Endothelial cell of umbilical vein (primary cell): Measurements from ENCODE around the gene MYEOV. TPM values are rescaled to one million over a fixed set of nuclear protein-coding genes. Genes with fewer than 3 reads are reported as not detected.

Source experiments
- BruUV-seq: library from RNA; stranded (reverse); fragments of 400-500 nt; replicated peaks from 2 replicates; lab custom pipeline; 2021; lab: Mats Ljungman, UMichigan
- CTCF ChIA-PET: fragments of 300-600, 350-600 bp; sonication (Branson Sonifier 250); formaldehyde crosslinking; loops from one replicate; lab custom pipeline; 2021; ENCODE audit warnings: antibody characterized with exemption, inconsistent platforms; lab: Charles Lee
- POLR2A ChIA-PET: fragments of 300-600, 350-600 bp; sonication (Branson Sonifier 250); formaldehyde crosslinking; loops from one replicate; lab custom pipeline; 2021; ENCODE audit warnings: antibody characterized with exemption, inconsistent platforms; lab: Charles Lee
- DNase-seq: peaks from one replicate; pipeline ENCODE4 v3.0.0-alpha.2; 2011; ENCODE audit warnings: low read depth, low spot score
- FAIRE-seq: peaks from 2 replicates; lab custom pipeline; 2011; peaks lifted over from hg19 to GRCh38; lab: Jason Lieb, UNC
- H2AFZ ChIP-seq: 2 replicates; pipeline ENCODE4 v1.6.0; 2012; ENCODE audit warnings: low read depth, low read length, control low read depth, inconsistent platforms
- H3K27ac ChIP-seq: 2 replicates; pipeline ENCODE4 v1.5.1; 2011; ENCODE audit warnings: low read depth, mild to moderate bottlenecking, control low read depth, low read length, moderate library complexity; ENCODE audit not compliant: insufficient read depth
- H3K27me3 ChIP-seq, 2 experiments: 2 replicates each; pipeline versions ENCODE4 v1.6.0 to v1.6.1; 2011; ENCODE audit warnings: low read length in 2 of 2, mixed read lengths in 1 of 2; ENCODE audit not compliant: control insufficient read depth in 2 of 2, insufficient read depth in 2 of 2
- H3K36me3 ChIP-seq, 2 experiments: 2 replicates in 1 of 2; 3 replicates in 1 of 2; pipeline ENCODE4 v1.5.1; 2011; ENCODE audit warnings: low read length in 2 of 2, mild to moderate bottlenecking in 1 of 2, moderate library complexity in 1 of 2; ENCODE audit not compliant: control insufficient read depth in 2 of 2, insufficient read depth in 2 of 2; ENCODE audit errors: extremely low read depth in 1 of 2
- H3K4me1 ChIP-seq: 3 replicates; pipeline ENCODE4 v1.5.1; 2011; ENCODE audit warnings: mild to moderate bottlenecking, low read length; ENCODE audit not compliant: control insufficient read depth, insufficient read depth; ENCODE audit errors: extremely low read depth
- H3K4me2 ChIP-seq: 2 replicates; pipeline ENCODE4 v1.6.1; 2011; ENCODE audit warnings: low read length, control low read depth, mixed read lengths; ENCODE audit not compliant: insufficient read depth
- H3K4me3 ChIP-seq, 3 experiments: fragments of 200-600 bp in 1 of 3; sonication (generic), shearing (Covaris generic) in 1 of 3; replicated peaks in 1 of 3; 2 replicates each; pipeline ENCODE4 v1.5.1; 2011 to 2016; ENCODE audit warnings: control low read depth in 3 of 3, low read length in 3 of 3, mild to moderate bottlenecking in 2 of 3, inconsistent platforms in 1 of 3, low read depth in 1 of 3, moderate library complexity in 1 of 3; ENCODE audit not compliant: insufficient read depth in 1 of 3
- H3K79me2 ChIP-seq: 2 replicates; pipeline ENCODE4 v1.6.0; 2012; ENCODE audit warnings: low read length, inconsistent platforms; ENCODE audit not compliant: control insufficient read depth, insufficient read depth
- H3K9ac ChIP-seq: replicated peaks from 2 replicates; pipeline ENCODE3; 2011; ENCODE audit warnings: low read length, control low read depth; ENCODE audit not compliant: insufficient read depth; ENCODE audit errors: extremely low read depth
- H3K9me1 ChIP-seq: replicated peaks from 3 replicates; pipeline ENCODE4 v1.6.0; 2011; ENCODE audit warnings: mild to moderate bottlenecking, low read length; ENCODE audit not compliant: control insufficient read depth, insufficient read depth; ENCODE audit errors: extremely low read depth
- H3K9me3 ChIP-seq: replicated peaks from 2 replicates; pipeline ENCODE4 v1.5.1; 2012; ENCODE audit warnings: low read length, inconsistent platforms; ENCODE audit not compliant: control insufficient read depth, insufficient read depth
- H4K20me1 ChIP-seq: replicated peaks from 2 replicates; pipeline ENCODE3; 2011; ENCODE audit warnings: mild to moderate bottlenecking, low read length; ENCODE audit not compliant: control insufficient read depth, insufficient read depth; ENCODE audit errors: extremely low read depth
- EZH2 ChIP-seq: IDR thresholded peaks from 2 replicates; pipeline ENCODE4 v1.6.1; 2012; ENCODE audit warnings: borderline replicate concordance, low read depth, mild to moderate bottlenecking, moderate library complexity, low read length, inconsistent platforms; ENCODE audit not compliant: severe bottlenecking
- FOS ChIP-seq: IDR thresholded peaks from 2 replicates; pipeline ENCODE4 v1.6.1; 2011; ENCODE audit warnings: mild to moderate bottlenecking, low read length, moderate library complexity, borderline replicate concordance; ENCODE audit not compliant: insufficient read depth
- GATA2 ChIP-seq: IDR thresholded peaks from 2 replicates; pipeline ENCODE4 v1.7.0; 2011; ENCODE audit warnings: low read depth, mild to moderate bottlenecking, moderate library complexity, mixed read lengths, low read length; ENCODE audit not compliant: insufficient read length, insufficient read depth
- JUN ChIP-seq: IDR thresholded peaks from 2 replicates; pipeline ENCODE4 v1.6.1; 2011; ENCODE audit warnings: borderline replicate concordance, low read depth; ENCODE audit not compliant: insufficient read length, insufficient read depth
- MAX ChIP-seq: IDR thresholded peaks from 2 replicates; pipeline ENCODE4 v1.6.1; 2011; ENCODE audit not compliant: insufficient read depth, insufficient read length
- POLR2A ChIP-seq: IDR thresholded peaks from 2 replicates; pipeline ENCODE4 v1.6.1; 2012; ENCODE audit warnings: low read depth, mild to moderate bottlenecking, control low read depth, low read length
- POLR2AphosphoS5 ChIP-seq: IDR thresholded peaks from 2 replicates; pipeline ENCODE4 v1.6.1; 2012; ENCODE audit warnings: low read depth, mild to moderate bottlenecking, control low read depth, low read length, moderate library complexity; ENCODE audit not compliant: insufficient read depth
- dilution Hi-C: fragments of 300-500 bp; cut with MboI; formaldehyde crosslinking; loops from one replicate; pipeline ENCODE4 v1.15.0; 2019; ENCODE audit warnings: low sequenced_read_pairs; ENCODE audit not compliant: extremely low pct_ligation_motif_present
- intact Hi-C: fragments of 100-400 bp; cut with micrococcal nuclease; formaldehyde crosslinking; loops from one replicate; pipeline ENCODE4 v1.10.0; 2022
- polyA plus RNA-seq, 4 experiments: library from polyadenylated mRNA; depleted of rRNA in 3 of 4; stranded (reverse) in 3 of 4; unstranded in 1 of 4; fragments of >200 nt; gene quantifications; 2 replicates each; pipeline versions ENCODE4 v1.2.1 to v1.2.3, GENCODE V29; 2011 to 2012; ENCODE audit warnings: missing spikeins in 1 of 4
- total RNA-seq: library from RNA; stranded (reverse); gene quantifications from 2 replicates; pipeline ENCODE4 v1.2.3, GENCODE V29; 2021
- TF ChIP-seq, protein P1 (sequence below), 2 donors: IDR thresholded peaks; 1 replicate in 1 of 2; 2 replicates in 1 of 2; pipeline ENCODE4 v1.5.1; 2011; ENCODE audit warnings: low read length in 2 of 2, mild to moderate bottlenecking in 2 of 2, moderate library complexity in 2 of 2, control low read depth in 1 of 2, inconsistent platforms in 1 of 2, low read depth in 1 of 2; ENCODE audit not compliant: insufficient read depth in 1 of 2; ENCODE audit errors: extremely low read depth in 1 of 2

Gene MYEOV
- total and polyA plus RNA-seq, 2 donors (not counting 3 experiments of a cell fraction or from before 2014, with no cell fraction given) = 3.8 to 14.4 TPM

DNA sequence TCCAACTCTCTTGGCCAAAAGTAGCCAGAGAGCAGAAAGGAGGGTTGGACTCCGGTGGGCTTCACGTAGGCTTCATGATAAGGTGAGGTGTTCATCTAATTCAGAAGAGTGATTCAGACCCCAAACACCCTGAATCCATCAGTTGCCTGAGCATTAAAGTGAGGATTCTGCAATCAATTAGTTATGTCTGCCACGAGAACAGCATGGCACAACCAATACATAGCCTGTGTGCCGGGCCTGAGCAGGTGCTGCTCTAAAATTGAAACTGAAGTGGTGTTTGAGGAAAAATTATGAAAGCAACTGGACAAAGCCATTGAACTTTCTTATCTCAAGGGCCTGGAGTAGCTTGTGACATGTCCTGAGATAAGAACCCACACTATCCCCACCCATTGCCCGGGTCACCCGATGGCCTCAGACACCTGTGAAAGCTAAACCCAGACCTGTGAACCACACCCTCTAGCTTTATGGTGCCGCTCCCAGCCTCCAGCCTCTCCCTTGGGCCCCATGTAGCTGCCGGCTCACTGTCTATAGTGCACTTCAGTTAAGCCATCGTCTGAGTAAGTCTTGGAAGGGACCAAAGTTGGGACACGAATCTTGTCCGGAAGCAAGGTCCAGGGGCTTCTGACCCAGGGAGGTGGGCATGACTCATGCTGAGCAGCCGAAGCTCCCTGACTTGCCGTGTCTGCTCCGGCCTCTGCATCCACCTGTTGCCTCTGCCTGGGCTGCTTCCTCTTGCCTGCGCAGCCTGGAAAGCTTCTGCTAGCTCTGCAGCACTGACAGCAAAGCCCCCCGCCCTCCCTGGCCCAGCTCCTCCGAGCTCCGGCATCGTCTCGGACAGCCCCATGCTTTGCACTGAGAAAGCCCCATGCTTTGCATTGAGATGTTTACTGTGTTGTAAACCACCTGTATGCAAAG is 5.7 kb upstream of the MYEOV start:
- no peaks in the 10 kb centered on the region for H3K9me1 ChIP-seq
- BruUV-seq = no TSS peak
- TF ChIP-seq POLR2A (no peak), GATA2 (no peak), FOS (no peak), MAX (no peak)
- DNase-seq (no peak), FAIRE-seq (peak; percentile 31)
- no peak overlapping the region for H2AFZ ChIP-seq
- no peaks in the 10 kb centered on the region for H3K9me3 ChIP-seq
- H3K27ac ChIP-seq = no peak overlapping the region
- ChIA-PET POLR2A (no interaction called here), CTCF (no interaction called here)
- no peaks in the 10 kb centered on the region for H3K36me3 ChIP-seq
- no peak overlapping the region for H3K4me2 ChIP-seq
- no peaks in the 10 kb centered on the region for H3K4me1 ChIP-seq
- H4K20me1 ChIP-seq = no peaks in the 10 kb centered on the region
- no peak overlapping the region for H3K4me3 ChIP-seq
- intact Hi-C loops = no loop called here
- no peaks in the 10 kb centered on the region for H3K79me2 ChIP-seq
- dilution Hi-C loops = no loop called here
- no peaks in the 10 kb centered on the region for H3K27me3 ChIP-seq
- no peak overlapping the region for H3K9ac ChIP-seq

DNA sequence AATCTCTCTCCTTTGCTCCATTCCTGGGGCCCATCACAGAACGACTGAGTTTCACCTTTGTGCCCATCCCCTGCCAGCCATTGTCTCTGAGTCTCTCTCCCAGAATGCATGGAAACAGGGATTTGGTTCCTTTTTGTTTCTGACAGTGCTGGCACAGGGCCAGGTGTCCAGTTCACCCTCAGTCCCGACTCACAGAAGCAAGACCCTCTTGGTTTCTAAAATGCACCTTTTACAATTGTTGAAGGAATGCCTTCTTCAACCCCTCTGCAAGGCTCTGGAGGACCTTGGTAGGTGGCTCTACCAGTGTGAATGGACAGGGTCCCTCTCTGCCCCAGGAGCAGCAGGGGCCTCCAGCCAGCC is 5.1 kb upstream of the MYEOV start:
- Histone ChIP-seq H3K9me1 (no peaks in the 10 kb centered on the region), H3K79me2 (no peaks in the 10 kb centered on the region), H3K4me2 (no peak overlapping the region), H2AFZ (no peak overlapping the region), H3K27ac (no peak overlapping the region), H3K9ac (no peak overlapping the region), H3K4me1 (peaks cover 4% of the 10 kb centered on the region), H3K4me3 (no peak overlapping the region), H3K36me3 (no peaks in the 10 kb centered on the region), H3K27me3 (no peaks in the 10 kb centered on the region), H3K9me3 (no peaks in the 10 kb centered on the region), H4K20me1 (no peaks in the 10 kb centered on the region)
- no peak for FAIRE-seq
- no peak for DNase-seq
- ChIA-PET POLR2A (no interaction called here), CTCF (interaction anchor here (1.2 kb wide), 1 partner anchor 382 kb away, joined by 6 read pairs; no protein-coding TSS in a partner anchor)
- intact Hi-C loops = no loop called here
- no TSS peak for BruUV-seq
- TF ChIP-seq POLR2A = no peak
- TF ChIP-seq MAX = no peak
- no peak for TF ChIP-seq GATA2
- TF ChIP-seq EZH2 = no peak
- TF ChIP-seq, protein P1, sequence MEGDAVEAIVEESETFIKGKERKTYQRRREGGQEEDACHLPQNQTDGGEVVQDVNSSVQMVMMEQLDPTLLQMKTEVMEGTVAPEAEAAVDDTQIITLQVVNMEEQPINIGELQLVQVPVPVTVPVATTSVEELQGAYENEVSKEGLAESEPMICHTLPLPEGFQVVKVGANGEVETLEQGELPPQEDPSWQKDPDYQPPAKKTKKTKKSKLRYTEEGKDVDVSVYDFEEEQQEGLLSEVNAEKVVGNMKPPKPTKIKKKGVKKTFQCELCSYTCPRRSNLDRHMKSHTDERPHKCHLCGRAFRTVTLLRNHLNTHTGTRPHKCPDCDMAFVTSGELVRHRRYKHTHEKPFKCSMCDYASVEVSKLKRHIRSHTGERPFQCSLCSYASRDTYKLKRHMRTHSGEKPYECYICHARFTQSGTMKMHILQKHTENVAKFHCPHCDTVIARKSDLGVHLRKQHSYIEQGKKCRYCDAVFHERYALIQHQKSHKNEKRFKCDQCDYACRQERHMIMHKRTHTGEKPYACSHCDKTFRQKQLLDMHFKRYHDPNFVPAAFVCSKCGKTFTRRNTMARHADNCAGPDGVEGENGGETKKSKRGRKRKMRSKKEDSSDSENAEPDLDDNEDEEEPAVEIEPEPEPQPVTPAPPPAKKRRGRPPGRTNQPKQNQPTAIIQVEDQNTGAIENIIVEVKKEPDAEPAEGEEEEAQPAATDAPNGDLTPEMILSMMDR (IDR thresholded peaks at IDR 0.05; ENCODE audit: extremely low read depth in 1 of 2, insufficient read depth in 1 of 2, low read depth in 1 of 2, low read length in 2 of 2) = no peak
- no peak for TF ChIP-seq JUN
- TF ChIP-seq POLR2AphosphoS5 = no peak
- TF ChIP-seq FOS = no peak
- dilution Hi-C loops = no loop called here
